8988T (cell line): ENCODE measurements around the gene SPDYE4.

Source experiments
- DNase-seq: peaks from one replicate; pipeline ENCODE4 v3.0.0; 2011

Gene SPDYE4

DNA sequence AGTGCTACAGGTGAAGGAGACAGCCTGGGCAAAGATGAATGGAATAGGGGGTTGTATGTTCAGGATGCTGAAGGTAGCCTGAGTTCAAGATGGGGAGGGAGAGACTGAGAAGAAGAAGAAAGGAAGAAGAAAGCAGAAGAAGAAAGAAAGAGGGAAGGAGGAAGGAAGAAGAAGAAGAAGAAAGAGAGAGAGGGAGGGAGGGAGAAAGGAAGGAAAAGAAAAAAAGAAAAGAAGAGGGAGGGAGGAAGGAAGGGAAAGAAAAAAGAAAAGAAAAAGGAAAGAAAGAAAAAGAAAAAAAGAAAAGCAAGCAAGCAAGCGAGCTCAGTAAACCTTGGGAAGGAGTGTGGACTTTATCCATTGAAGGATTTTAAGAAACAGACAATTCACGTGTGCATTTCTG is 21.6 kb downstream of the SPDYE4 start:
- no peak for DNase-seq

DNA sequence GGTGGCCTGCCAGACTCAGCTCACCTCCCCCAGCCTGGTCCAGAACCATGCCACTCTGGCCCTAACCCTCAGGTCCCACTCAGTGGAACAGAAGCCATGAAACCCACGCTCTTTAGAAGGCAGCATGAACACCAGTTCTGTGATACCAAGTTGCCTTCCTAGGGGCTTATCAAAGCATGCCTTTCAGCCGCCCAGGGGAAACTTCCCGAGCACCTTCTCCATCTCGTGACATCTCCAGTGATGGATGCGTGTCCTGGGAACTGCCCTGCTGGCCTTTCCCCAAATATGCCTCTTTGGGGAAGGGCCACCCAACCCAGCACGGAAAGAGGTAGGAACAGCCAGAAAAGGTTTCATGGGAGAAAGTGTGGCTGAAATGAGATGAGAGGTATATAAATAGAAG is 22.0 kb downstream of the SPDYE4 start:
- DNase-seq, result no peak

DNA sequence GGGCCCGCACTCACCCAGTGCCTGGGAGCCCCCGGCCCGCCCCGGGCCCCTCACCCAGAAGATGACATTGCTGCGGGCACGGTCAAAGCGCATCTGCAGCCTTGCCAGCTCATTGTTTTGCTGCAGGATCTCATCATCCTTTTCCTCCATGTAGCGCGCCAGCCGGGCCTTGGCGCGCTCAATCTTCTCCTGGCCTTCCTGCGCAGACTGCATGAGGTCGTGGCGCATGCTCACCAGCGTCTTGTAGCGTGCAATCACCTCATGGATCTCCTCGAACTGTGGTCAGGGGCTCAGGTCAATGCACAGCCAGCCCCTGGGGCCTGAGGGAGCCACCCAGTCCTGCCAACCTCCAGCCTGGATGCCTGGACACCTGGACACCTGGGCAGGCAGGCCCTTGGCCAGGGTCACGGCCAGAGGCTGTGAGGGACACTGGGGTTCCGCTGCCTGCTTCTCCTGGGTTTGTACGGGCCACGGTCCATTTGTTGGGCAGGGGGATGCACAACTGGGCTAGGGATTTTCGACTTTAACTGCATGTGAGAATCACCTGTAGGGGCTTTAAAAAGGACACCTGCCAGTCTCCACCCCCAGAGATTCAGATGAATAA is 22.9 kb downstream of the SPDYE4 start:
- DNase-seq, result no peak

DNA sequence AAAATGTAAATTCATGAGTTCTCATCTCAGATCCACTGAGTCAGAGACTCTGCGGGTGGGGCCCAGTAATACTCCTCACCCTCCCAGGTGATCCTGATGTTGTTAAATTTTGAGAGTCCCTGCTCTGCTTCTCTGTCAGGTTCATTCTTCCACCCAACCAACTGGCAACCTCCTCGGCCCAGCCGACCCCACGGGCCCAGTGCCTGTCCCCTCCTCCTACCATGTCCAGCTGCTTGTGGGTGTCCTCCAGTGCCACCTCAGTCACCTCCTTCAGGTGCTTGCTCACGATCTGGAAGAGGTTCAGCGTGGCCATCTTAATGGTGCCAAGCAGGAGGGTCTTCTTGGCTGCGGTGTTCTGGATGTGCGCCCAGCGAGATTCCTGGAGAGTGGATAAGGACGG is 23.5 kb downstream of the SPDYE4 start:
- DNase-seq, result no peak

DNA sequence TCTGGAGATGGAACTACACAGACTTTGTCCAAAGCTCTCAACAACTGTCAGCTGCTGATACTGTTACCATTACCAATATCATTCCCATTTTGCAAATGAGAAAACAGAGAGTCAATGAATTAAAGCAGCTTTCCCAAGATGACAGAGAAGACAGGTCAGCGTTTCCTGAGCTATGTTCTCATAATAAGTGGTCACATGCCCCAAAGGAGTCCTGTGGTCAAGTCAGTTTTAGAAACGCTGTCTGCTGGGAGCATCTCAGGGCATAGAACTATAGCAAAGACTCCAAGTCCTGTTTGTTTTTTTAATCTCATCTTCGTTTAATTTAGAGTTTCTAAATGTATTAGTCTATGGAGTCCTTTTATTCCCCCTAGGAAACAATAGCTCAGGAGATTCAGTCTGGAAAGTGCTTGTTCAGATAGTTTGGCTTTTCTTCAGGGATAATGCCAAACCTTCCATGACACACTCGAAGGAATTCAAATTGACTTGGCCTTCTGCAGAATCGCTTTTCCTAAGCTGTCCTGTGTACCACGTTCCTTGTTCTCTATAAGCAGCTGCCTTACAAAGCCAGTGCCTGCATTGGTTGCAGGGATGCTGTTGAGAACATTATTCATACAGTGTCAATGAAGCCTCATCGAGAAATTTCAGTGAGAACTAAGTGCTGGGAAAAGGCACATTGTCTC is 25.8 kb downstream of the SPDYE4 start:
- DNase-seq, result no peak

DNA sequence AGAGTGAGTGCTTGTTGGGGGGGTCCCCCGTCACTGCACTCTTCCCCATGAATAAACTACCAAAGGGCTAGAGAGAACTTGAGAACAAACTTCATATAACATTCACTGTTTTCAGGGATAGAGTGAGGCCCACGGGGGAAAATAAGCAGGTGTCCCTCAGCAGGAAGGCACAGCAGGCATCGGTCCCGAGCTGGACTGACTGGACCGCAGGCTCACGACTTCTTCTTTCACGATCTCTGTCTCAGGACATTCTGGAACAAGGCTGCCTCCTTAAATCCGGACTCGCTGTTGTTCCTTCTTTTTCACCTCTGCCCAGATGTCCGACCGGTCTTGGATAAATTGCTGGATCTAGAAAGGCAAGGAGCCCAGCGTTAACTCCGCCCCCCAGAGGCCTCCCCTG is 28.5 kb downstream of the SPDYE4 start:
- no peak for DNase-seq

DNA sequence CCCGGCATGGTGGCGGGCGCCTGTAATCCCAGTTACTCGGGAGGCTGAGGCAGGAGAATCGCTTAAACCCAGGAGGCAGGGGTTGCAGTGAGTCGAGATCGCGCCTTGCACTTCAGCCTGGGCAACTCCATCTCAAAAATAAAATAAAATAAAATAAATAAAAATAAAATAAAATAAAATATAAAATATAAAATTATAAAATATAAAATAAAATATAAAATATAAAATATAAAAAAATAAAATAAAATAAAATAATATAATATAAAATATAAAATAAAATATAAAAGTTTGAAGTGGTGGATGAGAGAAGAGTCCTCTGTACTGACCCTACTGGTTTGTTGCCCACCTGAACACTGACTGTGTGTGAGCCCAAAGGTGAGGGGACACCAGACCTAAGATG is 28.9 kb downstream of the SPDYE4 start:
- DNase-seq, result no peak

DNA sequence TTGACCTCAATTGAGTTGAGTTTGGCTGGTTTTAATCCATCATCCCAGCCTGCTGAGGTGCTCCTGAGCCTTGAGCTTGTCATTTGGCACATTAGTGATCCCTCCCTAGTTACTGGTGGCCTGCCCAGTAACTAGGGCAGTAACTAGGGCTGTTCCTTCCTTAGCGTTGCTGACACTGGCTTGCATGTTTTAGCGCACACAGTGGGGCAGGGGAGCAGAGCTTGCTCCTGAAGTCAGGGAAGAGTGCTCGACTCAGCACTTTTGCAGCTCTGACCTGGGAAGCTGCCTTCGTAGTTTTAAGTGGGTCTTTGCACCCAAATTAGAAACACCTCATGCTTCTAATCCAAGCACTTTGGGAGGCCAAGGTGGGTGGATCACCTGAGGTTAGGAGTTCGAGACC is 29.4 kb downstream of the SPDYE4 start:
- DNase-seq, result no peak

DNA sequence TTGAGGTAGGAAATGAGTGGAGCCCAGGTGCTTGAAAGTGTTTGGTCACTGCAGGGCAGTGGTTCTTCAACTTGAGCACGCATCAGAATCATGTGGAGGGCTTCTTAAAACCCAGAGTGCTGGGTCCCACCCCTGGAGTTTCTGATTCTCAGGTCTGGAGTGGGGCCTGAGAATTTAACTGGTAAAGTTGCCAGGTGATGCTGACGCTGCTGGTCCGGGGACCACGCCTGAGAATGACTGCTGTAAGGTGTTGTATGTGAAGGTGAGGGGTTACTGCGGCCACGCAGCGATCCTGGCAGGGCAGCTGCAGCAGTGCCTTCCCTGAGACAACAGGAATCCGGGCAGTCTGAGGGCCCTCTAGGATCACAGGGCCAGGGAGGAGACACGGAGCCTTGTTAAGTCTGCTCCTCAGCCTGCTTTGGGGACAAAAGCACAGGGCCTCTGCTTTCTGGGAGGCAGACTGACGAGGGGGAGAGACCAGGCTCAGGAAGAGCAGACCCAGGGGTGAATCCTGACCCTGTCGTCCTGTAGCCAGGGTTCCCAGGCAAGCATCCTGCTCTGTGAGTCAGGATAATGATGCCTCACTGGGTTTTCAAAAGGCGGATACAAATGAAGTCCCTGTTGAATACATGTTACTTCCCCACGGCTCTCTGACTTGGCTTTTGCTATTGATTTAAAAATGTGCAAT is 30.0 kb downstream of the SPDYE4 start:
- DNase-seq, result no peak

DNA sequence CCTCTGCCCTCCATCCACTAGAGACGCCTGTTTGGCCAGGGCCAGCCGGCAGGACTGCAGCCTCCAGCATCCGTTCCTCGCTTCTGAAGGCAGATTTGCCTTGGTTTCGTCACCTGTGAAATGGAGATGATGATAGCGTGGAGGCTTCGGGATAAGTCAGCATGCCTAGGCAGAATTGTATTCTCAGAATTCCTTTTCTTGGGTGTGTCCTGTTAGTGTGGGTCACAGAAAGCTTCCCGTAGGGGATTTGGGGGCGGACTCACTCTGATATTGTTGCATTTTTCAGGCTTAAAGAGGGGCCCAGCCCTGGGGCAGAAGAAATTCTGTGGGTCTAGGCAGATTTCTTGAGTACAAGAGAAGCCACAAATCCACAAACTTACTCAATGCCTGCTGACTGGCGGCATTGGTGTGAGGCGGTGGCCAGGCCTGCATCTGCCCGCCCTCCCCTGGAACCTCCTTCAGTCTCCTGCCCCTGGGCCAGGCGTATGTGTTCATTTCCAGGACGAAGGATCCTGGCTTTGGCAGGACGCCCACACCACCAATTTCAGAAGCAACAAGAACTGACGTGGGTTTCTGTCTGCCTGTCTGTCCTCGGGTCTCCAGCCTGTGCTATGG is 31.3 kb downstream of the SPDYE4 start:
- DNase-seq, result no peak

DNA sequence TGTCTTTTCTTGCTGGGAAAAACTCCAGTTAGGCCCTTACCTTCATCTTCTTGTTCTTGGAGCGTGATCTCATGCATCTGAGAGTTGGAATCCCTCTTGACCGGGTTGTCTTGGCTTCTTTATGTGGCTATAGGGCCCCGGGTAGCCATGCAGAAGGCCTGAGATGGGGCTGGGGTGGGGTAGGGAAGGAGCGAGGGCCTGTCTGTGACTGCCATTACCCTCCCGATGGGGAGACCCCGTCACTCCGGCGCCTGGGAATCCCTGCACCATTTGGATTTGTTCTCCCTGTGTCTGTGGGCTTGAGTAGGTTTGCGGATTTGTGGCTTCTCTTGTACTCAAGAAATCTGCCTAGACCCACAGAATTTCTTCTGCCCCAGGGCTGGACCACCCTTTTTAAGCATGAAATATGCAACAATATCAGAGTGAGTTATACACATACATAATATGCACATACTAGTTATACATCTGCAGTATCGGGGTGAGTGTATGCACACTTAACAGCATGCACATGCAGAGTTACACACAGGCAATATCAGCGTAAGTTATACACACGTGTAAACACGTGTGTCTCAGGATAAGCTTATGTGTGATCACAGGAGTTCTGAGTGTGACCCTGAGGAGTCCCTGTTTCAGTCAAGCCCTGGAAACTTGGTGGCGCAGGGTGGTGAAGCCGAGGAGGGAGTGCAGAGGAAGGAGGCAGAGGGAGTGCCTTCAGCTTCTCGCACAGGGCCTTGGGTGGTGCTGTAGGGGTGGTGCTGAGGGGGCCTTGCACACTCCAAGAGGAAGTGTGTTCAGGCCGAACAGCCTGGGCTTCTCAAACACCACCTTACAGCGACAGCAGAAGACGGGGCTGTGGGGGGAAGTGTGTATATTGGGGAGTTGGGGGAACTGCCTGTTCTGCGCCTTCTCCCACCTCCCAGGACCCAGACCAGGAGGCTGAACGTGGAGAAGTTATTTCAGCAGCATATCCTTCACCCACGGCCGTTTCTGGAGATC is 32.2 kb downstream of the SPDYE4 start:
- DNase-seq, result no peak

DNA sequence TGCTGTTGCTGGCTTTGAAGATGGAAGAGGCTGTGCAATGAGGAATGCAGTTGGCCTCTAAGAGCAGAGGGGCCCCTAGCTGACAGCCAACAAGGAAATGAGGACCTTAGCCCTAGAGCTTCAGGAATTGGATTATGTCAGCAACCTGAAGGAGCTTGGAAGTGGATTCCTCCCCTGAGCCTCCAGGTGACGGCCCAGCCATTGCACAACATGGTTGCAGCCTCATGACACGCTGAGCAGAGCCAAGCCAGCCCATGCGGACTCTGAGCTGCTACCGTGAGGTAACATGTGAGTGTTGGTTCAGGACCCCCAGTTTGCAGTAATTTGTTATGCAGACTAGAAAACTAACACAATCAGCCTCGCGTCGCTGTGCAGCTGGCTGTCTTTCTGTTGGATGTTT is 33.9 kb downstream of the SPDYE4 start:
- DNase-seq, result no peak

DNA sequence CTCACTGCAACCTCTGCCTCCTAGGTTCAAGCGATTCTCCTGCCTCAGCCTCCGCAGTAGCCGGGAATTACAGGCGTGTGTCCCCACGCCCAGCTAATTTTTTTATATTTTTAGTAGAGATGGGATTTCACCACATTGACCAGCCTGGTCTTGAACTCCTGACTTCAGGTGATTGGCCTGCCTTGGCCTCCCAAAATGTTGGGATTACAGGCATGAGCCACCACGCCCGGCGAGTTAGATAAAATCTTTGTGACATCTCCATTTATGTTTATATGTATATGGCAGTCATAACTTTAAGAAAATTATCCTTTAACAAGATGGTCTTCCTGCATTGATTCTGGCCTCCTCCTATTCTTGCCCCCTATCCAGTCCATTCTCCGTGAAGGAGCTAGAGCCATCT is 37.8 kb downstream of the SPDYE4 start:
- DNase-seq, result no peak

DNA sequence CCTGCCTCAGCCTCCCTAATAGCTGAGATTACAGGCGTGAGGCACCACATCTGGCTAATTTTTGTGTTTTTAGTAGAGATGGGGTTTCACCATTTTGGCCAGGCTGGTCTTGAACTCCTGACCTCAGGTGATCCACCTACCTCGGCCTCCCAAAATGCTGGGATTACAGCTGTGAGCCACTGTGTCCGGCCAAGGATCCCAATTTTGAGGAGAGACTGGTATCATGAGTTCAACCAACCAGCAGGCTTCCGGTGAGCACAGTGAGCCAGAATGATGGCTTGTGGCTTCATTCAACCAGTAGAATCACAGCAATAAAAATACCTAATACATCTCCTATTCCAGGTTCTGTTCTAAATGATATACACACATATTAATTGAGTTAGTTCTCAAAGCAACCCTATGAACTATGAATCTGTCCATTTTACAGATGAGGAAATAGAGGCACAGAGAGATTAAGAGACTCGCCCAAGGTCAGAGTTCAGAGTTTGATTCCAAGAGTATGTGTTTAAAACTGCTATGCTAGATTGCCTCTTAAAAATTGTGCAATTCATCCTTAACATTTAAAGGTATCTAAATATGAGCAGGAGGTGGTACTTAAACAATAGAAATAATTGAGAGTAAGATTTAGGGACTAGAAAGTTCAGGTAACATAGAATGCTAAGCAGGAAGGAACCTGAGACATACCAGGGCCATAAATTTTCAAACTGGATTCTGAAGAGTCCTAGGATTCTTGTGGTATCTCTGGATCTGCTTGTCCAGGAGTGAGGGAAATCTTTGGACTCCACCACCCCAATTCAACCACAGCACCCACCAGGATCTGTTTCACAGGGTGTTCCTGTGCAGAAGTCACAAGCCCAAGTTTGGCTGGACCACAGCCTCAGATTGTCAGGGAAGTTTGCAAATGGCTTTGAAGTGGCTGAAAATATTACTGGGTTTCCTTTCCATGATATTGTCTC is 38.8 kb downstream of the SPDYE4 start:
- DNase-seq, result no peak

DNA sequence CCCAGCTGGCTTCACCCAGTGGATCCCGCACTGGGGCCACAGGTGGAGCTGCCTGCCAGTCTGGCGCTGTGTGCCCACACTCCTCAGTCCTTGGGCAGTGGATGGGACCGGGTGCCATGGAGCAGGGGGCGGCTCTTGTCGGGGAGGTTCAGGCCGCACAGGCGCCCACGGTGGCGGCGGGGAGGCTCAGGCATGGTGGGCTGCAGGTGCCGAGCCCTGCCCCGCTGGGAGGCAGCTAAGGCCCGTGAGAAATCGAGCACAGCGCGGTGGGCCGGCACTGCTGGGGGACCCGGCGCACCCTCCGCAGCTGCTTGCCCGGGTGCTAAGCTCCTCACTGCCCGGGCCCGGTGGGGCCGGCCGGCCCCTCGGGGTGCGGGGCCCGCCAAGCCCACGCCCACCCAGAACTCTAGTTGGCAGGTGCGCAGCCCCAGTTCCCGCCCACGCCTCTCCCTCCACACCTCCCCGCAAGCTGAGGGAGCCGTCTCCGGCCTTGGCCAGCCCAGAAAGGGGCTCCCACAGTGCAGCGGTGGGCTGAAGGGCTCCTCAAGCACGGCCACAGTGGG is 40.3 kb downstream of the SPDYE4 start:
- no peak for DNase-seq

DNA sequence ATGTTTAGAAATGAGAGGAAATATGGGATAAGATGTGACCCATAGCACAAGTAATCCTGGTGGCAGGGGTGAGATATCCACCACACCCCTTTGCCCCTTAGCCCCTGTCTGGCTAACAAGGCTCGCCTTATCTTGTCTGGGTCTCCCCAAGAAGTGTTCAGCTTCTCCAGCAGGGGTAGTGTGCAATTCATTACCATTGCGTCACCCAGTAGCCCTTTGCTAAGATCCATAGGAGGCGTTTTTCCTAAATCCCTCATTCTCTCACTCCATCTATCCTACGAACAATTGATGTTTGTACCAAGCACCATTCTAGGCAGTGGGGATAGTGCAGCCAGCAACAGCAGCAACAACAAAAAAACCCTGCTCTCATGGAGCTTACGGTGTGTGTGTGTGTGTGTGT is 44.5 kb downstream of the SPDYE4 start:
- no peak for DNase-seq

DNA sequence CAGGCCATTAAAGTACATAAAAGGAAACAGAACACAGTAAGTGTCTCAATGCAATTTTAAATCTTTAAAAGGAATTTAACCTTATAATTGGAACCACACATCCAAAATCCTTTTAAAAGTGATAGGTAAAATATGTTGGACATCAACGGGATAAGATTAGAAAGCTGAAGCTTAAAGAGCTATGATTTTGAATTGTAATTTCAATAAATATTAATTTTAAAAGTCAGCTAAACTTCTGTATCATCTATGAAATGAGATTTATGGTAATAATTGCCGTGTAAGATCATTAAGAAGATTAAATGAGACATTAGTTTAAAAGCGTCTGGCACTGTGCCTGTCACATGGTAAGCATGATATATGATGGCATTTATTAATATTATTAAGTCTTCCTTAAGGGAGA is 45.0 kb downstream of the SPDYE4 start:
- DNase-seq, result no peak

DNA sequence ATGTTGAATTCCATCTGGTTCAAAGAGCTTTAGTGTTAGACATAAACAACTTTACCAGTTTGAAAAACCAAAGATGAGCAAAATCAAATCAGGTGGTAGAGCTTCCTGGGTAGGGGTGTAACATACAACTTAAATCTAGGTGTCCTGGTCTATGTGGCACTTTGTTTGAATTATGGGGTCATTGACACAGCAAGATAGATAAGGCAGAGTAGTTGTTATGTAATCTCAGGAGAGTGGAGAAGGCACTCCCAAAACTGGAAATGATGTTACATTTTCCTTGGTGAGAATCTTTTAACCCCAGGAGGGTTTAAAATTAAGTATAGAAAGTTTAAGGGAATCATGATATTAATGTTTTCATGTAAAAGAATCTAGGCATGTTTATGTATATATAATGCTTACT is 45.6 kb downstream of the SPDYE4 start:
- no peak for DNase-seq

DNA sequence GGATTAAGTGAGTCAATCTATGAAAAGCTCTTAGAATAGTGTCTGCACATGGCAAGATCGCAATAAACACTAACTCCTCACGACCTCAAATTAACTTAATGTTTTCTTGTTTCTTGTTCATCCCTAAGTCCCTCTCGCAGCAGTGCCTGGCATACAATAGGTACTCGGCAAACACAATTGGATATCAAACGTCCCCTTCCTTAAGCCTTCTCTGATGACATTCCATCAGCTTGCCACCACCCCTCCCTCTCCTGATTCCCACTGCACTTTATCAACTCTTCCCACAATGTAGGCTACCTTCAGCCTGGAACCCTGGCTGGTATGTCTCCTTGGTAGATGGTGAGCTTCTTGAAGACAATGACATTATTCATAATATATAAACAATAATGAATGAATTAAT is 47.1 kb downstream of the SPDYE4 start:
- no peak for DNase-seq

DNA sequence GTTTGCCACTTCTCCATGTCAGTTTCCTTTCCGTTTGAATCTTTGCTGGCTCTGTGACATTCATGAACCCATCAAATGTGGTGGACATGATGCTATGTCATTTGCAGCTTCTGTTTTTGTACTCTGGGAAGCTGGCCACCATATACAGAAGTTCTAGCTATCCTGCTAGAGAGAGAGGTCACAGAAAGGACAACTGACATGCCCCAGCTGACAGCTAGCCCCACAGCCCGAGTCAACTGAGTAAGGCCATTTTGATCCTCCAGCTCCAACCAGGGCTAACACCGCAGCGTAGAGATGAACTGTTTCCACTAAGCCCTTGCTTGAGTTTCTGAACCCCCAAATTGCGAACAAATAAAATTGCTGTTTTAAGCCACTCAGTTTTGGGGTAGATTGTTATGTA is 47.5 kb downstream of the SPDYE4 start:
- no peak for DNase-seq

DNA sequence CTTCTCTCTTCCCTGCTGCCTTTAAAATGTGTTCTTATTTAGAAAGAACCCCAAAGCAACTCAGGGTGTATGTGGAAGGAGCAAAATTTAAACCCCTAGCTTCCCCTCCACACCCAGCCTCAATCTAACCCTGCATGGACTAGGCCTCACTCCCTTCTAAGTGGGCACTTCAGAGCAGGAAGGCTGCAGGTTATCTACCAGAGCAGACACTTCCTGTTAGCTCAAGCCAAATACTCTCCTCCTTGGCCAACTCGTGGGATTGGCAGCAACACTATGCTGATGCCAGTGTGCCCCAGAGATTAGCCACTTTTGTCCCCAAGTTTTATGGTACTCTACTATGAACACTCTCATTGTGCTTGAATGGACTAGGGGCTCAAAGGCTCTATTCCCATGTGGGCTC is 49.3 kb downstream of the SPDYE4 start:
- DNase-seq, result no peak
